ENCODE results near the gene LFNG.
A peak's percentile ranks its signal among the peaks of the same experiment; 100 is the strongest.
"Not testable (repeated sequence)": the region's sequence is repeated elsewhere in the genome, so short reads cannot be mapped to it uniquely, and the experiment has no call there.

Gene LFNG

DNA sequence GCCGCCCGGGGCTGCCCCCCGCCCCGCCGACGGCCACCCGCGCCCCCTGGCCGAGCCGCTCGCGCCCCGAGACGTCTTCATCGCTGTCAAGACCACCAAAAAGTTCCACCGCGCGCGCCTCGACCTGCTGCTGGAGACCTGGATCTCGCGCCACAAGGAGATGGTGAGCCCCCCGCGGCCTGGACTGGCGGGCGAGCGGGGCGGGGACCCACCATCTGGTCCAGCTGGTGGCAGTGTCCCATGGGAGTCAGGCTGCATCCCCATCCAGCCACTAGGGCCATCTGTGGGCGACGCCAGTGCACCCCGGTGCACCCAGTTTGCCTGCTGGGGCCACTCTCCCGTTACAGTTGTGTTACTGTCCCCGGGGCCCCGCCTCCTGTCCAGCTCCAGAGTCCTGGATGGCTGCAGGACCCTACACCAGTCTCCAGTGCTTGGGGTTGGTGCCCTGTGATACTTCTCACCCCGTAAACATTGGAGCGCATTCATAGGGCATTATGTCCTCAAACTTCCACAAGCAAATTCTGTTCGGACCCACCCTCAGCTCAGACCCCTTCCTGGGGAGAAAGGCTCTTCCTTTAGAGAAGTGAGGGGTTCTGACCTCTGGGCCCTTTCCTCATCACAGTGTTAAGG, 672 bp downstream of the LFNG start:
- no peak for DNase-seq

- no peak for DNase-seq
Observed at GRCh38 chr7:2520761-2521290, 1.3 kb downstream of the LFNG start.

GRCh38 chr7:2521341-2521745, 1.8 kb downstream of the LFNG start:
- DNase-seq = no peak

GRCh38 chr7:2521952-2522591, 2.5 kb downstream of the LFNG start:
- no peak for DNase-seq

DNA sequence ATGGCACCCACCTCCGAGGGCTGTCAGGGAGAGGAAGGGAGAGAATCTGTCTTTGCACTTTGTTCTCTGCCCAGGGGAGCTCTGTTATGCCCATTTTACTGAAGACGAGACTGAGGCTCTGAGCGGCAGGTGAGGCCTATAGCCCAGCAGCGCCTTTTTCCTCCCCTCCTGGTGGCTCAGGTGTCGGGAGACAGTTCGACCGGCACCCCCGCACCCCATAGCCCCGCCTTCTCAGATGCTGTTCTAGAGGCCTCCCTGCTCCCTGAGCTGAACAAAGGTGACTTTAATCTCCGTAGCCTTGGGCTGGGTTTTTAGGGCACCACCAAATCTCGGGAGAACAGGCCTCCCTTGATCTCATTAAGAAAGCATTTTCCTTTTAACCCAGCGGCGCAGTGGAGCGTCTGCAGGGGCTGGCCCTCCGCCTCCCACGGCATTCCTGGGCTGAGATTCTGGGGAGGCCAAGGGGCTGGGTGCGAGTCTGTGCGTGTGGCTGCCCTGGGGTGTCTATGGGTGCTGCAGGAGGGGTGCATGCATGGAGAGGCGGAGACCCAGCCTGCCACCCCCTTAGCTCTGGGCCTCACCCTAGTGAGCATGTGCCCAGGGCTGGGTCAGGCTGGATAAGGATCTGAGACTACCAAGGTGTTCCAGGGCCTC, 3.3 kb downstream of the LFNG start:
- no peak for DNase-seq

- DNase-seq = peak; percentile 65
Observed at GRCh38 chr7:2523461-2523936, 3.9 kb downstream of the LFNG start.

DNA sequence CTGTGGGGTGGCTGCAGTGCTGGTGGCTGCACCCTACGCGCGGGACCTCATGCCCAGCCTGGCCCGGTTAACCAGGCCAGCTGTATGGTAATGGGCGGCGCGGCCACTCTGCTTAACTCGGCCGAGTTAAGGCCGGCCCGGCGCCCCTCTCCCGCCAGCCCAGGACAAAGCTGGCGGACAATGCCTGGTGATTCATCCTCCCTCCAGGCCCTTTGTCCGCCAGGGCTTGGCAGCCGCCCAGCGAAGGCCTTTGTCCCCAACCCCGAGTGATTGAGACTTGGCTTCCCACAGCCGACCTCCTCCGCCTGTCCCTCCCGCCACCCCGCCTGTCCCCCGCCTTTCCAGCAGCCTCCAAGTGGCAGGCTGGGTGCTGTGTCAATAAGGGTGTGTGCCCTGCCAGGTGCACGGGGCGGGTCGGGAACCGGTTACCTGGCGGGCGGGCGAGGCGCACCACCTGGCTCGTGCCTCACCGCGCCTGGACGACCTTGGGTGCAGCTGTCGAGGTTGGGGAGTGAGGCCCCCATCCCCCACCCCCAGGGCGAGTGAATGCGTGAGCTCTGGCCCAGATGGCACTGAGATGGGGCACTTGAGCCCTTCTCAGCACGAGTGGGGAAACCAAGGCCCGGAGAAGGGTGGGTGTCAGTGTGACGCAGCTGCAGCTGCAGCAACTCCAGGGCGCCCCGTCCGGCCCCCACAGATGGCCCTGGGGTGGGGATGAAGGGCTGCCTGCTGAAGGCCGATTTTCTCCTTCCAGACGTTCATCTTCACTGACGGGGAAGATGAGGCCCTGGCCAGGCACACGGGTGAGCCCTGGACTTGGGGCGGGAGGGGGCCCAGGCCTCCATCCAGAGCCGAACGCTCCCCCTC, 4.6 kb downstream of the LFNG start:
- DNase-seq = peak; percentile 82

GRCh38 chr7:2524808-2525657, 5.5 kb downstream of the LFNG start:
- no peak for DNase-seq

DNA sequence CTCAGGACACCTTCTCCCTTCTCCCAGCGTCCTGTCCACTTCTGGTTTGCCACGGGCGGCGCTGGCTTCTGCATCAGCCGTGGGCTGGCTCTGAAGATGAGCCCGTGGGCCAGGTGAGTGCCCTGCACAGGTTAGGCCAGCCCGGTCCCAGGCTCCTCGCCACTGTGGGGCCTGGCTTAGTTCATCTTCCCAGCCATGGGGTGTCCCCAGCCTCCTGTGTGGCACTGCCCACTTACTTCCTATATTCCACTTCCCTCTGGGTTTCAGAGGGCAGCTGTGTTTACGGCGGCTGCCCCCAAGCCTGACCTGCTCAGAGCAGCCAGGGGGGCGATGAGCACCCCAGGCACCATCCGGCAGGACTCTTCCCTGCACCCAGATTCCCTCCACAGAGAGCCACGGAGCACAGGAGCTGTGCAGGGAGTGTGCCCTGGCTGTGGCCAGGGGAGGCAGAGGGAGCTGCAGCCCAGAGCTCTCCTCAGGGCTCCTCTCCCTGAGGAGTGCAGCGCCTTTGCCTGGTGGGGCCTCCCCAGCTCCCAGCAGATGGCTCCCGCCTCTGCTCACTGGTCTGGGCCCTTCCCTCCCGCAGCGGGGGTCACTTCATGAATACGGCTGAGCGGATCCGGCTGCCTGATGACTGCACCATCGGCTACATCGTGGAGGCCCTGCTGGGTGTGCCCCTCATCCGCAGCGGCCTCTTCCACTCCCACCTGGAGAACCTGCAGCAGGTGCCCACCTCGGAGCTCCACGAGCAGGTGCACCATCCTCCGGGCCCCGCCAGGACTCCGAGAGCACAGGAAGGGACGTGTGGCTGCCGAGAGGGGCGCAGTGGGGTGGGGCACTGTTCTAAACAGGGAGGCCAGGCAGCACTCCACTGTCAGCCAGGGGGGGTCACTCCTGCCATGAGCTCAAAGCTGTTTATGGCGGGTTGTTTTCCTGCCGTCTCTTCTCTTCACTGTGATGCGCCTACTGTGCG, 6.4 kb downstream of the LFNG start:
- DNase-seq = no peak

DNA sequence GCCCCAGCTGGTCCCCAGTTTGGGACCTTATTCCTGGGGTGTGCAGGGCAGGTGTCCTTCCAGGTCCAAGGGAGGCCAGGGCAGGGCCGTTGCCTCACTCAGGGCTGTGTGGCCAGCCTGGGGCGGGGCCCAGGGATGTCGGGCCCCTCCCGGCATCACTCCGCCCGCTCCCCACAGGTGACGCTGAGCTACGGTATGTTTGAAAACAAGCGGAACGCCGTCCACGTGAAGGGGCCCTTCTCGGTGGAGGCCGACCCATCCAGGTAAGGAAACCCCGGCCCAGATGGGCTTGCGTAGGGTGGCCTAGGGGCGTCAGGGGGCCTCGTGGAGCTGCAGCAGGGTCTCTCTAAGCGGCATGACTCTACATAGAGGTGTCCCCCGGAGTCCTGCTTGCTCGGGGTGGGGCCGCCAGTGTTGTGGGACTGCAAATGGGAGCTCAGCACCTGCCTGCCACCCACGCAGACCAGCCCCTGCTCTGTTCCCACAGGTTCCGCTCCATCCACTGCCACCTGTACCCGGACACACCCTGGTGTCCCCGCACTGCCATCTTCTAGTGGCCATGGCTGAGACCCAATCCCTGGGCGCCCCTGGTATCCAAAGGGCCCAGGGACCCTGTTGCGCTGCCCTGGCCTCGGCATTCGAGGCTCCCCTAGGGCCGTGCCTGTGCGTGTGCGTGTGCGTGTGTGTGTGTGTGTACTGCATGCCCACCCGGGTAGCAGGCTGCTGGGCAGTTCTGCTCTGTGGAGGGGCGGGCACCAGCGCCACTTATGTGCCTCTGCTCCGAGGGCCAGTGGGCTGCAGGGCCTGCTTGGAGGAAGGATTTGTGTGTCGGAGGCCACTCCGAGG, 7.3 kb downstream of the LFNG start:
- DNase-seq = no peak

DNA sequence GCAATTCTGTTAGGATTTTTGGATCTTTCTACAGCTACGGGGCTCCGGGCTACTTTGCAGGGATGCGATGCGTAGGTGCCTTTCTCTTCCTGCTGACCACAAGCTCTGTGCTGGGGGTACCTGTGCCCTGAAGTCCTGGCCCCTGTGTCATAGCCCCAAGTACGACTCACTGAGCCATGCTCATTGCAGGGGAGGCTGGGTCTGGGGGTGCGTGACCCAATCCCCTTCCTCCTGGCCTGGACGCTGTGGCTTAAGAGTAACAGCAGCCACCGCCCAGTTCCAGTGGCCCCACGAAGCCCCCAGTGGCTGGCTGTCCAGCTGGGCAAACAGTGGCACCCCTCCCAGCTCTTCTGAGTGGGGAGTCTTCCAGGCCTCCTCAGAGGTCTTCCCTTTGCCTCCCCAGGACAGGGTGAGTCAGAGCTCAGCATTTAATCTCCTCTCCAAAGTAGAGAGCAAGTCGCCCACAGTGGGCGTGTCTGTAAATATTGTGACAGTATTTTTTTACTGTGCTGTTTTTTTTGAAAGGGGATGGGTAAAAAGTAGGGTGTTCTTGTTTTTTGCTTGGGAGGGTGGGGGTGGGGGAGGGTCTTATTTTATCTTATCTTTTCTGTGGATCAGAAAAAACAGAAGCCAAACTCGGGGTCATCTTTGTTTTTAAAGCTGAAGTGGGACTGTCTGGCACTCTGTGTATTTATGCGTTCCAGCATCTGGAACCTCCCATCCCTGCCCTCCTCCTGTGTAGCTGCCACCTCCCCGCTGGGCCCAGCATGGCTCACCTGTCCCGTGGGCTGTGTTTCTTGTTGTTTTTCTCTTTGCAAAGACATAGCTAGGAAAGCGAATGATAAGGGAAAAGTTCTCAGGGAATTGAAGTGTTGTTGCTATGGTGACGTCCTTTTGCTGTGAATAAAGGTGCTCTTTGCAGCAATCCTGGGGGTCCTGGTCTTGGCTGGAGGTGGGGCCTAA, 8.2 kb downstream of the LFNG start:
- DNase-seq = no peak

GRCh38 chr7:2528481-2529095, 9.0 kb downstream of the LFNG start:
- no peak for DNase-seq

DNA sequence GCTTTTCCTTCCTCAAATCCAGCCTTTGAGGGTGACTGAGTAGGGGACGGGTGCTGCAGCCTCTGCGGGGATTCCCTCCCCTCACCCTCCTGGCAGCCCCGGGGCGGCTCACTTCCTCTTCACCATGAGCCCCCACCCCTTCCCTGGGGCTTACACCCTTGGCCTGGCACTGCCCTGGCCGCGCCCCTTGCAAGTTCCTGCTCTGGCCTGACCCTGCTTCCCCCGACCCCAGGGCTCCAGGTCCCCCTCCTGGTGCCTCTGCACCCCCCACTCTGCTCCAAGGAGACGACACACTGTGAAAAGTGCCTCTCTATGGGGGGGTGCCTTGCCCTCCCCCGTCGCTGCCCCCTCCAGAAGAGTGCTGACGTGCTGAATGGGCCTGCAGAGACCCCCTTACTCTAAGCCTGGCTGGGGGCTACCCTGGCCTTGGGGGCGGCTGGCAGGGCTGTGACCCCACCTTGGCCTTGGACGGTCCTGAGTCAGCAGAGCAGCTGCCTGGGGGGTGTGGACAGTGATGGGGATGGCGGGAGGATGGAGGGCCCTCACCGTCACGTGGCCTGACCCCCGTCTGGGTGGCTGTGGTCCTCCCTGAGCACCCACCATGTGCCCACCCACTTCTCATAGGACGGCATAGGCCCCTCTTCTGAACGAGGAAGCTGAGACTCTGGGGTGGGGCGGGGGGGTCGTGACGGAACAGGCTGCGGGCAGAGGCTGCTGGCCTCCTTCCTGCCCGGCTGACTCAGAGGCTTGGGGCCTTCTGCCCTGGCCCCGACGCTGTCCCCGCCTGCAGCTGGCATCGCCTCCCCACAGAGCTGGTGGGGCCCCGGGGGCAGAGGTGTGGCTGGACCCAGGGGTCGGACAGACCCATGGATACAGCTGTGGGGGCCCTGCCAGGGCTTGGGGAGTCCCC, 9.8 kb downstream of the LFNG start:
- no peak for DNase-seq

DNA sequence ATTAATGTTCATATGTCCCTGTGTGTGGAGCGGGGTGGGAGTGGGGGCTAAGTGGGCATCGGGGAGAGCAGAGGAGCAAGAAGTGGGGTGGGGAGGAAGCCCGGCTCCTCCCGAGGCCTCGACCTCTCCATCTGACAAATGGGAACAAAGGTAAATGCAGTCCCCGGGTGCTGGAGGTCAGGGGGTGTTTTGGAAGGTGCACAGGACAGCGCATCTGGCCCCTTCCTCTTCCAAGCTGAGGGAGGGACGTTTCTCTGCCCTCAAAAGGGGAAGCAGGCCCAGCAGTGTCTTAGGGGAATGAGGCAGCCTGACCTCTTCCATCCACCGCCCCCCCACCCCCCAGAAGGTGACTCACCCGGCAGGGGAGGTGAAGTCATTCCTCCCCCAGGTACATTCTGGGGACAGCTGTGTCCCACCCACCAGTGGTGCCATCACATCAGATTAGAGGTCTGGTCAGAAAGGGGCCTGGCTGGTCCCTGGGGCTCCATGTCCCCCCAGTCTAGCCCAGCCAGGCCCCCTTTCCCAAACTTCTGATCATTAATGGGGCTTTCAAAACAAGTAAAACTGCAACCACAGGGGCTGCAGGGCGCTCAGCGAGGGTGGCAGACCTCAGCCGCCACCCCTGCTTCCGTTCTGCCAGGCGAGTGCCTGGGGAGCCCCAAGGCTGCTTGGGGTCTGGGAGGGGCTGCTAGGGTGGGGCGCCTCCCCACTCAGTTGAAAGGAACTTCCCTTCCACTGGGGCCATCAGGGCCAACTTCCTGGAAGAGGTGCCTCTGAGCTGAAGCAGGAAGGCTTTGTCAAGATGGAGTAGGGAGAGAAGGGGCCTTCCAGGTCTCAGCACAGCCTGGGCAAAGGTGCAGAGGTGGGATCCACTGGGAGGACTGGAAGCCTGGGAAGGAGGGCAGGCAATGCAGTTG, 10.8 kb downstream of the LFNG start:
- DNase-seq = no peak

DNA sequence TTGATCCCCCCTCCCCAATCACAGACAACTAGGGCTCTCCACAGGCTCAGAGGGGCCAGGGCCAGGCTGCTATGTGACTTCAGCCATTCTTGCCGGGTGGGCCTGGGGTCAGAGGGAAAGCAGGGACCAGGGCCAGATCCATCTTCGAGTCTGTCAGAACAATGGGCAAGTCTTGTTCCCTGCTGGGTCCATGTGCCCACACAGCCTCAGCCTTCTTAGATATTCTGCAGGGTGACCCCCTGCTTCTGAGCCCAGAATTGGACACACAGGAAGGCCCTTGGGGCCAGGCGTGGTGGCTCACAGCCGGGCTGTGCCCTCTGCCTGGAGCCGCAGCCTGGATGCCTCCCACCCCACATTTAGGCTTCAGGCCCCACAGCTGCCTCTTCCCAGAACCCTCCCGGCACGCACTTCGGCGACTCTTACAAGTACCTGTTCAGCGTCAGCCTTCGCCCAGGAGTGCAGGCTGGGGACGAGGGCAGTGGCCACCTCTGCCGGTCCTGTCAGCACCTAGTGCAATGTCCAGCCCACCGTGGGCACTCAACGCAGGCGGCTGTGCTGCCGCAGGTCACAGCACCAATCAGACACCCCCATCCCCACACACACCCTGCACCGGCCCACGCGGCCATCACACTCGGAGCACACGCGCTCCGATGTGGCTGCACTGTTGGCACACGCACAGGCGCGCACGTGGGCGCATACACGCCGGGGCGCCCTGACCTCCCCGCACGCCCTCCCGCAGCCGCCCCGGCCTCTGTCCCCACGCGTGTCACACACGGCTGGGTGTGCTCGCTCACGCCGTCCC, 11.6 kb downstream of the LFNG start:
- not testable (repeated sequence) for DNase-seq

Data from NCI-H526 treated with DMSO at 0.1 percent for 48 hours (cell line).